ENCODE measurements around the gene SMG1. TPM values are rescaled to one million over a fixed set of nuclear protein-coding genes. Genes with fewer than 3 reads are reported as not detected.
"Not testable (repeated sequence)": the region's sequence is repeated elsewhere in the genome, so short reads cannot be mapped to it uniquely, and the experiment has no call there.

The SMG1 gene
- total RNA-seq, 2 donors from 2014 or later = 100 to 113 TPM

GRCh38 chr16:18959031-18959505 is 32.9 kb upstream of the SMG1 start:
- Histone ChIP-seq H3K9me3 (ENCODE audit: control insufficient read depth, low read length) (no peaks in the 10 kb centered on the region), H3K36me3 (ENCODE audit: control insufficient read depth, insufficient read depth, low read length) (no peaks in the 10 kb centered on the region), H3K27me3 (ENCODE audit: control insufficient read depth, insufficient read depth, low read length, poor library complexity, severe bottlenecking) (no peaks in the 10 kb centered on the region), H3K27ac (ENCODE audit: low read depth, low read length) (peak overlapping the region; percentile 76), H3K9ac (ENCODE audit: extremely low read depth, low read length, poor library complexity, severe bottlenecking) (no peak overlapping the region), H3K4me3 (ENCODE audit: low read length) (no peak overlapping the region), H3K4me1 (ENCODE audit: control insufficient read depth, insufficient read depth, low read length) (no peaks in the 10 kb centered on the region)
- no peak for DNase-seq
- WGBS, 2 experiments (ENCODE audit: insufficient coverage in 1 of 2, insufficient read length in 1 of 2) = 60 to 91% methylated on average over 1 to 2 of the region's 2 CpGs
- H3K4me3 Mint-ChIP-seq = no peak overlapping the region
- H3K36me3 Mint-ChIP-seq (ENCODE audit: low read depth) = no peaks in the 10 kb centered on the region
- H3K9me3 Mint-ChIP-seq = no peaks in the 10 kb centered on the region
- peaks cover 6% of the 10 kb centered on the region for H3K4me1 Mint-ChIP-seq
- H3K27me3 Mint-ChIP-seq (ENCODE audit: insufficient read depth) = no peaks in the 10 kb centered on the region
- TF ChIP-seq, protein P1, sequence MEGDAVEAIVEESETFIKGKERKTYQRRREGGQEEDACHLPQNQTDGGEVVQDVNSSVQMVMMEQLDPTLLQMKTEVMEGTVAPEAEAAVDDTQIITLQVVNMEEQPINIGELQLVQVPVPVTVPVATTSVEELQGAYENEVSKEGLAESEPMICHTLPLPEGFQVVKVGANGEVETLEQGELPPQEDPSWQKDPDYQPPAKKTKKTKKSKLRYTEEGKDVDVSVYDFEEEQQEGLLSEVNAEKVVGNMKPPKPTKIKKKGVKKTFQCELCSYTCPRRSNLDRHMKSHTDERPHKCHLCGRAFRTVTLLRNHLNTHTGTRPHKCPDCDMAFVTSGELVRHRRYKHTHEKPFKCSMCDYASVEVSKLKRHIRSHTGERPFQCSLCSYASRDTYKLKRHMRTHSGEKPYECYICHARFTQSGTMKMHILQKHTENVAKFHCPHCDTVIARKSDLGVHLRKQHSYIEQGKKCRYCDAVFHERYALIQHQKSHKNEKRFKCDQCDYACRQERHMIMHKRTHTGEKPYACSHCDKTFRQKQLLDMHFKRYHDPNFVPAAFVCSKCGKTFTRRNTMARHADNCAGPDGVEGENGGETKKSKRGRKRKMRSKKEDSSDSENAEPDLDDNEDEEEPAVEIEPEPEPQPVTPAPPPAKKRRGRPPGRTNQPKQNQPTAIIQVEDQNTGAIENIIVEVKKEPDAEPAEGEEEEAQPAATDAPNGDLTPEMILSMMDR (conservative IDR thresholded peaks at IDR 0.05) = no peak
- no peak overlapping the region for H3K27ac Mint-ChIP-seq

DNA sequence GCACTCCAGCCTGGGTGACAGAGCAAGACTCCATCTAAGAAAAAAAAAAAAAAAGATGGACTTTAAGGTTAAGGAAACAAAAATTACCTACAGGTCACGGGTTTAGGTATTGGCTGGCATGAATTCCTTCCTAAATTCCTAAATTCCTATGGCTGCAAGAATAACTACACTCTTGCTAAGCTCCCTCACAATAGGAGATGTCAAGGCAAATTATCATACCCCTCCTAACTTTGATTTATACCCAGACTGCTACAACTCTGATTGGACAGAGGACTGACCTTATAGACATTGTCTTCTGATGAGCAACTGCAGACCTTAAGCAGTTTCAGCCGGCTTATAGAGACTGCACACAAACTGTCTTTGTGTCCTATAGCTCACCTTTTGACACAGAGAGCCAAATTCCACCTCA is 32.4 kb upstream of the SMG1 start:
- H3K36me3 Mint-ChIP-seq (ENCODE audit: low read depth) = no peaks in the 10 kb centered on the region
- Histone ChIP-seq H3K4me1 (ENCODE audit: control insufficient read depth, insufficient read depth, low read length) (no peaks in the 10 kb centered on the region), H3K4me3 (ENCODE audit: low read length) (no peak overlapping the region), H3K9ac (ENCODE audit: extremely low read depth, low read length, poor library complexity, severe bottlenecking) (no peak overlapping the region), H3K27me3 (ENCODE audit: control insufficient read depth, insufficient read depth, low read length, poor library complexity, severe bottlenecking) (no peaks in the 10 kb centered on the region), H3K36me3 (ENCODE audit: control insufficient read depth, insufficient read depth, low read length) (no peaks in the 10 kb centered on the region), H3K27ac (ENCODE audit: low read depth, low read length) (peak overlapping the region; percentile 76), H3K9me3 (ENCODE audit: control insufficient read depth, low read length) (no peaks in the 10 kb centered on the region)
- TF ChIP-seq, protein P1 (conservative IDR thresholded peaks at IDR 0.05) = no peak
- H3K4me3 Mint-ChIP-seq = no peak overlapping the region
- peaks cover 6% of the 10 kb centered on the region for H3K4me1 Mint-ChIP-seq
- no peaks in the 10 kb centered on the region for H3K27me3 Mint-ChIP-seq (ENCODE audit: insufficient read depth)
- H3K27ac Mint-ChIP-seq = no peak overlapping the region
- no peak for DNase-seq
- no peaks in the 10 kb centered on the region for H3K9me3 Mint-ChIP-seq
- 89 to 92% methylated on average over 2 of the region's 2 CpGs for WGBS, 2 experiments (ENCODE audit: insufficient coverage in 1 of 2, insufficient read length in 1 of 2)

DNA sequence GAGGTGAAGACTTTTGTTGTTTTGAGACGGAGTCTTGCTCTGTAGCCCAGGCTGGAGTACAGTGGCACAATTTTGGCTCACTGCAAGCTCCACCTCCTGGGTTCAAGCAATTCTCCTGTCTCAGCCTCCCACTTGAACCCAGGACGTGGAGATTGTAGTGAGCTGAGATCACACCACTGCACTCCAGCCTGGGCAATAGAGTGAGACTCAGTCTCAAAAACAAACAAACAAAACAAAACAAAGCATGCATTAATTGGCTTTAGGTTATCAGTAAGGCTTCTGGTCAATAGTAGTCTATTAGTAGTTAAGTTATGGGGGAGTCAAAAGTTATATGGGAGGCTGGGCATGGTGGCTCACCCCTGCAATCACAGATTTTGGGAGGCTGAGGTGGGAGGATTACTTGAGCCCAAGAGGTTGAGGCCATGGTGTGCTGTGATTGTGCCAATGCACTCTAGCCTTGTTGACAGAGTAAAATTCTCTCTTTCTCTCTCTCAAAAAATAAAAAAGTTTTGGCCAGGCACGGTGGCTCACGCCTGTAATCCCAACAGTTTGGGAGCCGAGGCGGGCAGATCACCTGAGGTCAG is 30.5 kb upstream of the SMG1 start:
- H3K27ac ChIP-seq (ENCODE audit: low read depth, low read length); H3K4me3 ChIP-seq (ENCODE audit: low read length); H3K27me3 ChIP-seq (ENCODE audit: control insufficient read depth, insufficient read depth, low read length, poor library complexity, severe bottlenecking); H3K4me1 Mint-ChIP-seq; H3K9me3 ChIP-seq (ENCODE audit: control insufficient read depth, low read length); H3K36me3 ChIP-seq (ENCODE audit: control insufficient read depth, insufficient read depth, low read length); H3K27ac Mint-ChIP-seq; H3K27me3 Mint-ChIP-seq (ENCODE audit: insufficient read depth); H3K9ac ChIP-seq (ENCODE audit: extremely low read depth, low read length, poor library complexity, severe bottlenecking); H3K9me3 Mint-ChIP-seq; H3K4me1 ChIP-seq (ENCODE audit: control insufficient read depth, insufficient read depth, low read length); H3K36me3 Mint-ChIP-seq (ENCODE audit: low read depth); H3K4me3 Mint-ChIP-seq; DNase-seq: not testable (repeated sequence)
- WGBS, 2 experiments (ENCODE audit: insufficient coverage in 1 of 2, insufficient read length in 1 of 2) = 87% methylated on average over 6 of the region's 6 CpGs; no CpG with 5 or more reads in 1 of the 2 experiments

GRCh38 chr16:18955874-18956580 is 29.8 kb upstream of the SMG1 start:
- H3K9ac ChIP-seq (ENCODE audit: extremely low read depth, low read length, poor library complexity, severe bottlenecking); H3K27me3 Mint-ChIP-seq (ENCODE audit: insufficient read depth); H3K27ac Mint-ChIP-seq; H3K4me3 Mint-ChIP-seq; H3K4me1 ChIP-seq (ENCODE audit: control insufficient read depth, insufficient read depth, low read length); H3K27me3 ChIP-seq (ENCODE audit: control insufficient read depth, insufficient read depth, low read length, poor library complexity, severe bottlenecking); H3K9me3 ChIP-seq (ENCODE audit: control insufficient read depth, low read length); H3K4me3 ChIP-seq (ENCODE audit: low read length); H3K4me1 Mint-ChIP-seq; H3K36me3 ChIP-seq (ENCODE audit: control insufficient read depth, insufficient read depth, low read length); DNase-seq; H3K9me3 Mint-ChIP-seq; H3K27ac ChIP-seq (ENCODE audit: low read depth, low read length); H3K36me3 Mint-ChIP-seq (ENCODE audit: low read depth): not testable (repeated sequence)
- WGBS, 2 experiments (ENCODE audit: insufficient coverage in 1 of 2, insufficient read length in 1 of 2) = 82 to 99% methylated on average over 5 to 15 of the region's 21 CpGs

Data from endodermal cell (in vitro differentiated cells).